HG02571 (cell line): ENCODE results near the gene LHPP.

Experiments used
- ATAC-seq: cut with Tn5 transposase; IDR thresholded peaks from one replicate; pipeline ENCODE4 v1.9.1; 2021; ENCODE audit warnings: mild to moderate bottlenecking, moderate library complexity; ENCODE audit not compliant: unreplicated experiment

The LHPP gene

DNA sequence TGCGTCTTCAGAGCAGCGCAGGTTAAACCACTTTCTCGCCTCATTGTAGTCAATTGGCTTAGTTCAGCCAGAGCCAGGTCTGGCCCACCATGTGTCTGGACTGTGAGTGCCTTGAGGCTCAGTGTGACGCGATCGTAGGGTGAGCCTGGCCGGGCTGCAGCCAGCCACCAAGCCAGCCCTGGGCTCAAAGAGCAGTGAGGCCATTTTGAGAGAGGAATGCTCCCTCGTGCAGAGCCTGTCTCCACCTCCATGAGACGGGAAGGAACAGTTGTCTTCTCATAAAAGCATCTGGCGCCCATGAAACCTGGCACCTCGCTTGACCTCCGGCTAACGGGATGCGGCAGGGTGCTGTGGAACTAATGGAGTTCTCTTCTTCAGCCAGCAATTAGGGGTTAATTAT lies 34.5 kb downstream of the LHPP start:
- ATAC-seq = no peak

DNA sequence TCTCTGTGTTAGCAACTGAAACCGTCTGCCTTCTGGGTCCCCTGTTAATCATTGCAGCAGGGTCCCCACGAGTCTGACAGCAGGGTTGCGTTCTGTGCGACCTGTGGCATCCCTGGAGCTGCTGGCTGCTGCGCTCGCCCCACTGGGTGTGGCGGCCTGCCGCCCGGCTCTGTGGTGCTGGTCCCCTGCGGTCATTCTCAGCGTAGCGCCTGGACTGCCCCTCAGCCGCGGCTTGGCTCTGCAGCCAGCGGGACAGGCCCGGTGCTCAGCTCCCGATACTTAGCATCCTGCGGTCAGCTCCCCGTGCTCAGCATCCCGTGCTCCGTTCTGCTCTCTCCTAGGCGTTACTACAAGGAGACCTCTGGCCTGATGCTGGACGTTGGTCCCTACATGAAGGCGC lies 35.0 kb downstream of the LHPP start:
- no peak for ATAC-seq

DNA sequence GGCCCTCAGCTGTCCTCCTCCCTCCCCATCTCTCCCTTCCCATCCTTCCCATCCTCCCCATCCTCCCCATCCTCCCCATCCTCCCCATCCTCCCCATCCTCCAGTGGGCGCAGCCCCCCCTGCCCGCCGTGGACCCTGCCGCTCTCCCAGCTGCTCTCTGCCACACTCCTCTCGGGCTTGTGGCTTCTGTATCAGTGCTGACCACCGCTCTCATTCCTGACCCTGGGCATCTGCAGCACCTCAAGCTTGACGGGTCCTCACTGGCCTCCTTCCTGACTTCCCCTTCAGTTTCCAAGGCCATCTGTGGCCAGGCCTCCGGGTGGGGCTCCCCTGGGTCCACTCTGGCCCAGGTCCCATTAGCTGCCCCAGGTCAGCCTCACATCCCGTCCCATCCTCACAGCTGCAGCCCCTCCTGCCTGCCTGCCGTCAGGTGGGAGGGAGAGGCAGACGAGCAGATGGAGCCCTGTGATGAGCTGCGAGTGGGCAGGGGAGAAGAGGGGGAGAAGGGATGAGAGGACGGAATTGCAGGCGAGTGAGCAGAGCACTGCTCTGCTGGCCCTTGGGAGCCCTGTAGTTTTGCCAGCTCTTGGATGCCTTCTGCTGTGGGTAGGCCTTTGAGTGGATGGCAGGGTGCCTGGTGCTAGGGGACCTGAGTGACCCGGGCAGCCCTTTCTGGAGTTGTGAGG lies 35.7 kb downstream of the LHPP start:
- ATAC-seq = no peak

GRCh38 chr10:124498056-124498455 lies 36.4 kb downstream of the LHPP start:
- no peak for ATAC-seq

DNA sequence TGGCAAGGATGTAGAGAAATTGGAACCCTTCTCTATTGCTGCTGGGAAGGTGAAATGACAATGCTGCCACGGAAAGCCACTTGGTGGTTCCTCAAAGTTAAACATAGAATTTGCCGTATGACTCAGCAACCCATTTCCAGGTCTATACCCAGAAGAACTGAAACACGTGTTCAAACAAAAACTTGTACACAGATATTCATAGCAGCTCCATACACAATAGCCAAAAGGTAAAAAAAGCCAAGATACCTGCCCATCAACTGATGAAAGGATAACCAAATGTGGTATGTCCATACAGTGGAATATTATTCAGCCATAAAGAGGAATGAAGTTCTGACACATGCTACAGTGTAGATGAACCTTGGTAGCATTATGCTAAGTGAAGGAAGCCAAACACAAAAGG lies 39.1 kb downstream of the LHPP start:
- no peak for ATAC-seq

DNA sequence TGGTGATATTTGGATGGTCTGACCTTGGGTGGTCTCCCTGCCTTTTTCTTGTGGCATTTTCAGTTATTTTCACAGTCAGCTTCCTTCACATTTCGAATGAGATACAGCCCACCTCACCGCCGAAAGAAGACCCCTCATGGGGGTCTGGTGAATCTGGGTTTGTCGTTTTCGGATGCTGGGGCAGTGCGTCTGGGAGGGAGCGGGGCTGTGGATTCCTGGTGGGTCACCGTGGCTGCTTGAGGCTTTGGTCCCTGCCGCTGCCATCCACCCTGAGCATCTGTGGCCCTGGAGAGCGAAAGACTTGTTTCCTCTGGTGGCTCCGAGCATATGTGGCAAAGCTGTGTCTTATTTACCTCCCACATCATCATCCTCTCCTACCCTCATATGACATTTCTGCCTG lies 43.1 kb downstream of the LHPP start:
- no peak for ATAC-seq

DNA sequence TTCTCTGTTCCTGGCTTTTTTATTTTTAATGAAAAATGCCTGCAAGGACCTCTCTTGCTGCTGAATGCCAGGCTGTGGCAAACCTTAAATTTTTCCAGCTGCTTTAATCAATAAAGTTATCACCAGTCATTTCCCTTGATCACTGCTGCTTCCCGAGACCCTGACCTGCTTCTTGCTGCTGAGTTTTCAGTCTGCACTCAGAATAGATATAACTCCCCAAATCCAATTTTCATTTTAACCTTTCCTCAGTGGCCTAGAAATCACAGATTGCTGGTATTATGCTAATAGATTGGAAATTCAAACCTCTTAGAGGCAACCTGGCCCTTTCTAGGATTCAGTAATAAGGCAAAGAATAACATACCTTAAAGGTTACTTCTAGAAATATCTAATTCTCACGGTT lies 43.7 kb downstream of the LHPP start:
- no peak for ATAC-seq

GRCh38 chr10:124508070-124508667 lies 46.5 kb downstream of the LHPP start:
- no peak for ATAC-seq

GRCh38 chr10:124508907-124509454 lies 47.4 kb downstream of the LHPP start:
- ATAC-seq = no peak

GRCh38 chr10:124509880-124510632 lies 48.4 kb downstream of the LHPP start:
- no peak for ATAC-seq

DNA sequence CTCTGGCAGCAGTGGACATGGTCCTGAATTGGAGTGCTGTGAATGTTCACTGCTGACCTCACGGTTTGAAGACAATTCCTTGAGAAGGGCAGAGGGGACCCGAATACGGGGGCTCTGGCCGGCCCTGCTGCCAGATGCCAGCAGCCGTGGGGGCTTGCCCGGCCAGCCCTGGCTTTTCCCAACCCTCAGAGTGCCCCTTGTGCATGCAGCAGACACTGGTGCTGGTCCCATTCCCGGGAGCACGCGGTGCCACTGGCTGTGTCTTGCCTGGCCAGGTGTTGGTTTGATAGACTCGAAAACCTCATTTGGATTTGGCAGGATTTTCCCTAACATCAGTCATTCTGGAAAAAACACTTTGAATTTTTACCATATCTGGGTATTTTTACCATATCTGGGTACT lies 49.1 kb downstream of the LHPP start:
- ATAC-seq = no peak

- ATAC-seq = no peak
Observed at GRCh38 chr10:124511205-124512039, 49.8 kb downstream of the LHPP start.

GRCh38 chr10:124512040-124512428 lies 50.4 kb downstream of the LHPP start:
- ATAC-seq = no peak

GRCh38 chr10:124512600-124512999 lies 51.0 kb downstream of the LHPP start:
- no peak for ATAC-seq

DNA sequence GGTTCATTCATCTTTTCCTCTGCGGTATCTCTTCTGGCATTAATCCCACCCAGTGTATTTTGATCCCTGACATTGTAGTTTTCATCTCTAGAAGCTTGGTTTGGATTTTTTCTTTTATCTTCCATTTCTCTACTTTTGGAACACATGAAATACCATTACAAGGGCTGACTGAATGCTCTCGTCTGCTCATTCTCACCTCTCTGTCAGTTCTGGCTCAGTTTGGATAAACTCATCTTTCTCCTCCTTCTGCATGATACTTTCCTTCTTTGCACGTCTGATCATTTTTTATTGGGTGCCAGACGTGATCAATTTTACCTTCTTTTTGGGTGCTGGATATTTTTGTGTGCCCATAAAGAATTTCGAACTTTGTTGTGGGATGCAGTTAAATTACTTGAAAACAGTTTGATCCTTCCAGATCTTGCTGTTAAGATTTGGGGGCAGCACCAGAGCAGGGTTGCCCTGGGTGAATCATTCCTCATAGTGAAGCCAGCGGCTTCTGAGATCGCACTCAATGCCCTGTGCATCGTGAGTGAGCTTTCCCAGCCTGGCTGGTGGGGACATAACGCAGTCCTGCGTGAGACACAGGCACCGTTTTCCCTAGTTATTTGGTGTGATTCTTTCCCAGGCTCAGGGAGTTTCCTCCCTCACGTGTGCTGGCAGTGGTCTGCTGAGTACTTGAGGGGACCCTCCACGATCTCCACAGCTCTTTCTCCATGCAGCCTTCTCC lies 53.8 kb downstream of the LHPP start:
- no peak for ATAC-seq

GRCh38 chr10:124516181-124516580 lies 54.6 kb downstream of the LHPP start:
- ATAC-seq = no peak

GRCh38 chr10:124516746-124517397 lies 55.2 kb downstream of the LHPP start:
- ATAC-seq = no peak

DNA sequence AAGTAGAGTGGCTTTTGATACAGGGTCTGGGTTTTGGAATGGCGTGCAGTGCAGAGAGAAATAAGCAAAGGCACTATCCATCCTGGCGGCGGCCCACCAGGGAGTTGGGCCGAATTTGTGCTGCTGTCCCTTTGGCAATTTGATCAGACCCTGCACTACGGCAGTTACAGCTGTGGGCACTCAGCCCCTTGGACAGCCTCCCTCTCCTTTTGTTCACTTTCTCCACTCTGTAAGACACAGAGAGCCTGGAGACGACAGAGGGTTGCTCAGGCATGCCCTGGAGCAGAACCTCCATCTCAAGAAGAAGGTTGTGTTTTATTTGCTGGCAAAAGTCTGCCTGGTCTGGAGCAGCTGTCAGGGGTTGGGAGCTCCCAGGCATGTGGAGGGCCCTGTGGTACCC lies 55.8 kb downstream of the LHPP start:
- no peak for ATAC-seq

DNA sequence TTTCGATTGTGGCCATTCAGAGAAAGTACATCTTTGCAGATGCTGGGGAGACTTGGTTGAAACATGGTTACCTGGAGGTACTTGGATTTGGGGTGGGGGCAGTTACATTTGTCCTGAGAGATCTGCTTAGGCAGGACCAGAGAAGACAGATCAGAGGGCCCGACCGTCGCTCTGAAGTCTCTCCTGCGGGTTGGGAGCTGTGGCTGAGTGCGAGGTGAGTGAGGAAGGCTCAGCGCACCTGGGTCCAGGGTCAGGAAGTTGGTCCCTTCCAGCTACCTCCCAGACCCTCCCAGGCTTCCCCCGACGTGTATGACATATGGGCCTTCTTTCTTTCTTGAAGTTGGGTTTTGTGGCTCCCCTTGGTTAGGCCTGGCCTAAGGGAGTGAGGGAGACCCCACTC lies 56.3 kb downstream of the LHPP start:
- no peak for ATAC-seq

DNA sequence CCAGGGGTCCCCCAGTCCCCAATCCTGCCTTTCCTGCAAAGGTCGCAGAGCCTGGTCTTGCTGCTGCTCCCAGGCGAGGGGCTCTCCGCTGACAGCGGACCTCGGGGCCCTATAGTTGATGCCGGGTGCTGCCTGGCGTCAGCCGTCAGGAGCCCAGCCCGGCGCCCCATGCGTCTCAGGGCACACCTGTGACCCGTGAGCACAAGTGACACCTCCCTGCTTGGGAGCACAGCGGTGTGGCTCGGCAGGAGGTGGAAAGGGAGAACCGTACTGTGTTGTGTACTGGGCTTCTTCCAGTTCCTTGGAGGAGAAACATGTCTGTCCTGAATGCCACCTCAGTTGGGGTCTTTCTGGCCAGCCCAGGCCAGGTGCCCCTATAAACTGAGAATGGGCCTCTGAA lies 56.7 kb downstream of the LHPP start:
- ATAC-seq = no peak
